ENCODE results near the gene PRXL2B.

Gene PRXL2B

DNA sequence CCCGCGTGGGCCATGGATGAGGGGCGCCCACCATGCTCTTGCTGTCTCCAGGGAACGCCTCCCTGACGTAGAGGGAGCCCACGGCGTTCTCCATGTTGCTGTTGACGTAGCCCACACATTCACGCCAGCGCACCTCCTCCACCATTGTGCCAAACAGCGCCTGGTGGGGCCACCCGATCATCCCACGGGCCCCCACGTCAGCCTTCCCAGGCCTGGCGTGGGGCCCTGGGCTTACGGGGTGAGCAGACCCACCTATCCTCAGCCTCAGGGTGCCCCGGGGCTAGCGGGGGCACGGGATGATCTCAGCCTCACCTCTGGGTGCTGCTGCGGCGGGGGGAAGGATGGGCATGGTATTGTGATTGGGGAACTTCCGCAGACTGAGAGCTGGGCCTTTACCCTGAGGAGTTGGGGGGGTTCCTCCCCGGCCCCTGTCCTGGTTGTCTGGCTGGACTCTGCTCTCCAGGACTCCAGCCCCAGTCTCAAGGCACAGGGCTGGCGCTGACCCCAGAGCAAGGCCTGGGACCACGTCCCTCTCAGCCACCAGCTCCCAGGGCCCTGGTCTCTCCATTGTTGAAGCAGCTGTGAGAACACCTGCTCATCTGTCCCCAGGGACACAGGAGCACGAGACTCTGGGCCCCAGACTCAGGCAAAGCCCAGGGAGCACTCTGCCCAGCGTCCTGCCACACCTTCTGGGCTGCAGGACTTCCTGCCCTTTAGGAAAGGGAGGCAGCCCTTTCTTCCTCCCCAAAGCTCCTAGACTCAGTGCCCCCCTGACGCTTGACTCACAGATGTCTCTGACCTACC, 10.2 kb downstream of the PRXL2B start:
- in situ Hi-C loops (cut with HindIII; ENCODE audit: low sequenced_read_pairs), result no loop called here

- in situ Hi-C loops (cut with HindIII; ENCODE audit: low sequenced_read_pairs), result no loop called here
Observed at GRCh38 chr1:2597441-2598328, 11.1 kb downstream of the PRXL2B start.

- in situ Hi-C loops (cut with HindIII; ENCODE audit: low sequenced_read_pairs), result no loop called here
Observed at GRCh38 chr1:2598329-2598931, 11.9 kb downstream of the PRXL2B start.

DNA sequence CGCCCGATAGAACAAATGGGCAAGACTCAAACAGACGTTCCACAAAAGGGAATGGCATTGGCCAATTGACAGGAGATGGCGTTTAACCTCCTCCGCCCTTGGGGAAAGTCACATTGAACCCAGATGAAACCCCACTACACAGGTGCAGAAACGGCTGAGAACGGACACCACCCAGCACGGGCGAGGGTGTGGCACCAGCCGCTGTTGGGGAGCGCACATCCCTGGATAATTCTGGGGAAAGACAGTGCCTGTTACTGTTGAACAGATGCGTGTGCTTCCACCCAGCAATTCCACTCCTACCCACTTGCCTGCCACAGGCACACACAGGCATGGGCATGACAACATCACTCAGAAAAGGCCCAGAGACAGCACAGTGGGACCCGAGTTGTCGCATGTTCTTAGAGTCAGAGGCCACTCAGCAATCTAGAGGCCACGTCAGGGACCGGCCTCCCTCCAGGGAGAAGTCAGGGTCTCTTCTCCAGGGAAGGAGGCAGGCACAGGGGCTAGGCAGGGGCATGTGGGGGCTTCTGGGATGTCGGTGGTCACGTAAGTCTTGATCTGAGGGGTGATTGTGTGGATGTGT, 15.2 kb downstream of the PRXL2B start:
- in situ Hi-C loops (cut with HindIII; ENCODE audit: low sequenced_read_pairs), result no loop called here

DNA sequence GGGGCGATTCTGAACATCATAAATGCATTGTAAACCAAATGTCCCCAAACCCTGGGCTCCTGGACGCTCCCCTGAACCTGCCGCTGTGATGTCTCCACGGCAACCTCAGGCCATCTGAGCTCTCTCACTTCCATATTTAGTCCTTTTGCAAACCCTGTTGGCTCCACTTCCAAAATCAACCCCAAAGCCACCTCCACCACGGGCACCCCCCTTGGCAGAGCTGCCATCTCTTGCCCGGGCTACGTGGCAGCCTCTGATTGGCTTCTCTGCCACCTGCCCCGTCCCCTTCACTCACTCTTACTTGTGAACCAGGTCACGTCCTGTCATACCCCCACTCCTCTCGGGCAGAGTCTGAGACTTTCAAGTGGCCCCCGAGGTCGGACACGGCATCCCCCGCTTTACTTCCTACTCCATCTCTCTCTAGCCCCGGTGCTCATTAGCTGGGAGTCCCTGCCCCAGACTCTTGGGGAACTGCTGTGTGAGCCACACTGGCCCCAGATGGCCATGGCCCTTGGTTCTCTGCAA, 15.8 kb downstream of the PRXL2B start:
- in situ Hi-C loops (cut with HindIII; ENCODE audit: low sequenced_read_pairs), result no loop called here

DNA sequence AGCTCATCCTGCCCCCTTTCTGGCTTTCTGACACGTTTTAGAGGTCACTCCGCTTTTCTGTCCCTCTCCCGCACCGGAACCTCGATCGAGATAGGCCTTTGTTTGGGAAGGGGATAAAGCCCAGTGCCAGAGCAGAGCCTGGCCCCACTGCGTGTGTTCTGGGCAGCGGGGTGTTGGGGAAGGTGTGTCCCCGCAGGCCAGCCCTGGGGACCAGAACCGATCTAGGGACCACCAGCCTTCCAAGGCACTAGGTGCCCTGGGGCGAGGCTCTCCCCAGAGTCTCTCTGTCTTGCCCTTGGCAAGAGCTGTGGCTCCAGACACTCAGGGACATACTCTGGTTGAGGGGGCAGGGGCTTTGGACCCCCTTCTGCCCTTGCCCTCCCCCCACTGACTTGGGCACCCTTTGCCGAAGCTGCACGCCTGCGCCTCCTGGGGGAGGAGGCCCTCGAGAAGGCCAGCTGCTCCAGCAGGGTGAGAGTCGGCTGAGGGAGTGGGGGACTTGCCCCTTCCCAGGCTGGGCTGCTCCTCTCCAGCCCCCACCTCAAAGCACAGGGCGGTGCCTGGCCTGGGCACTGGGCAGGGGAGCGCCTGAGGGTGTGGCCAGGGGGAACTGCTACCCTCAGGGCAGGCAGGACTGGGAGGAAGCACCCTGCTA, 16.4 kb downstream of the PRXL2B start:
- in situ Hi-C loops (cut with HindIII; ENCODE audit: low sequenced_read_pairs), result no loop called here

- in situ Hi-C loops (cut with HindIII; ENCODE audit: low sequenced_read_pairs), result no loop called here
Observed at GRCh38 chr1:2603521-2604155, 17.1 kb downstream of the PRXL2B start.

- in situ Hi-C loops (cut with HindIII; ENCODE audit: low sequenced_read_pairs), result no loop called here
Observed at GRCh38 chr1:2604156-2604843, 17.7 kb downstream of the PRXL2B start.

- in situ Hi-C loops (cut with HindIII; ENCODE audit: low sequenced_read_pairs), result no loop called here
Observed at GRCh38 chr1:2604844-2605508, 18.4 kb downstream of the PRXL2B start.

DNA sequence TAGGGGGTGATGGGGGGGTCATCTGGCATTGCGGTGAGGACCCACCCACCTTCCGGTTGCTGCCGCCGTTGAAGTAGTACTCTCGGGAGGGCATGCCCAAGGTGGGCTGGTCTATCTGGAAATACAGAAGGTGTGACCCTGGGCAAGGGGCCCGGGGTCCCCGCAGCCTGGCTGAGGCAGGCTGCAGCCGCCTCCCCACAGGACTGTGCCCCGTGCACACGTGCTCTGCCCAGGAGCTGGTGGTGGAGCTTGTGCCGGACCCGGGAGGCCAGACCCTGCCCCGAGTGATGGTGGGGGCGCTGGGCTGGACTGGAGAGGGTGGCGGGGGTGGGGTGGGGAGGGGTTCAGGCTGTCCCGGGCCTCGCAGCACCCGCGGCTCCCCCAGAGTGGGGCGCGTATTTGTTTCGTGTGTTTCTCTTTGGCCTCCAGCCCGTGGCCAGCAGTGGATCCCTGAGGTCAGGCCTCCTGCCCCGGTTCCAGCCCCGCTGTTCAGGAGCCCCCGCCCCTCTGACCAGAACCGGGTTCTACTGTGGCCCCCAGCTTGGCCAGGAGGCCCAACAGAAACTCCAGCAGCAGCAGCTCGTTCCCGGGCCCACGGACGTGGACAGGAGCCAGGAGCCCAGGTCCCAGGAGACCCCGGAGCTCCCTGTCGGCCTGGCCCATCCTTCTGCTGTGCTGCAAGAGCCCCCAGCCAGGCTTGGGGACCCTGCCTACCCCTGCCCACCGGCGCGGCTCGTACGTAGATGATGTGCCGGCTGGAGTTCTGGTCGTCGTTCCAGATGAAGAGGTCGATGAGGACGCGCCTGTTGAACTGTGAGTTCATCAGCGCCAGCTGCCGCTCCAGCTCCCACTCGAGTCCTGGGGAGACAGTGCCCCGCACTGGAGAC, 19.2 kb downstream of the PRXL2B start:
- in situ Hi-C loops (cut with HindIII; ENCODE audit: low sequenced_read_pairs), result no loop called here

DNA sequence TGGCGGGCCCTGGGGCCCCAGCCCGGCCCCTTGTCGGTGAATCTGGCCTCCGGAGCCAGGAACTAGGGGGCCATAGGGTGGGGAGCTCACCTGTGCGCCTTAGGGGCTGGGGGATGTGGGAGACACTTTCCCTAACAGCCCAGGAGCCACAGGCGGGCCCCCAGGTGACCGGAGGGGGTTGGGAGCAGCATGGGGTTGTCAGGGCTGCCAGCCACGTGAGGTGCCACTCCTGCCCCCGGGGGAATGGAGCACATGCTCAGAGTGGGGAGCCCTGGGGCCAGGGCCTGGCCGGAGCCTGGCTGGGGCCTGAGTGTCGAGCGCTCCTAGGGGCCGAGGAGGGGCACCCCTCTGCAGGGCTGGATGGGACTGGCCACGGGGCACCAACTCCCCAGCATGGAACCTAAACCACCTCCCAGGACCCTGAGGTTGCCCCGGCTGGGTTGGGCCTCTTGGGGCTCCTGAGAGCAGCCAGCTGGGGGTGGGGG, 19.9 kb downstream of the PRXL2B start:
- in situ Hi-C loops (cut with HindIII; ENCODE audit: low sequenced_read_pairs), result no loop called here

DNA sequence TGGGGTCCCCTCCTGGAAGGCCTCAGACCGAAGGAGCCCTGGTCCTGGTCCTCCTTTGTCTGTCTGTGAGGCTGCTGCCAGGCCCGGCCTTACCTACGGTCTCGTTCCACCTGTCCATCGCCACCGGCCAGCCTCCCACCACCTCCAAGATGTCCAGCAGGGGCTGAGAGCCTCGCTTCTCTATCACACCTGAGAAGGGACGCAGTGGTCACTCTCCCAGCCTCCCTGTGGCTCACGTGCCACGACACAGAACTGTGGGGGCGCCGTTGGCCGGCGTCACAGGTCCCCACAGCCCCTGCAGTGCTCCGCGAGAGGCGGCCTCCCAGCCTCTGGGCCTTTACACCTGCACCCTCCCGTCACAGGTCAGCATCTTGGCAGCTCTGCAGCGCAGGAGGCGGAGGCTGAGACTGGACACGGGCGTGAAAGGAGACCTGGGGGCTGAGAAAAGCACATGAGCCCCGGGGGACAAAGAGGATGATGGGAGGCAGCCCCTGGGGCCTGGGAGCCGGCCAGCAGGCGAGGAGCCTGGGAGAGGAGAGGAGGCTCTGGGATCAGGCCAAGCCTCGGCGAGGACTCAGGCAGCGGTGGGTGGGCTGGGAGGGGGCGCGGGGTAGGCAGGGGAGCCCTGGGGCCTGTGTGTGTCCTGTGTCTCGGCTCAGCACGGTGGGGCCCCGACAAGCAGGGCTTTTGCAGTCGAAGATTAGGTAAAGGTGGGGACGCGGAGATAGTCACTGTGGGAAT, 20.5 kb downstream of the PRXL2B start:
- in situ Hi-C loops (cut with HindIII; ENCODE audit: low sequenced_read_pairs), result no loop called here

- in situ Hi-C loops (cut with HindIII; ENCODE audit: low sequenced_read_pairs), result no loop called here
Observed at GRCh38 chr1:2607641-2608091, 21.1 kb downstream of the PRXL2B start.

GRCh38 chr1:2609319-2610035, 22.9 kb downstream of the PRXL2B start:
- in situ Hi-C loops (cut with HindIII; ENCODE audit: low sequenced_read_pairs), result no loop called here

DNA sequence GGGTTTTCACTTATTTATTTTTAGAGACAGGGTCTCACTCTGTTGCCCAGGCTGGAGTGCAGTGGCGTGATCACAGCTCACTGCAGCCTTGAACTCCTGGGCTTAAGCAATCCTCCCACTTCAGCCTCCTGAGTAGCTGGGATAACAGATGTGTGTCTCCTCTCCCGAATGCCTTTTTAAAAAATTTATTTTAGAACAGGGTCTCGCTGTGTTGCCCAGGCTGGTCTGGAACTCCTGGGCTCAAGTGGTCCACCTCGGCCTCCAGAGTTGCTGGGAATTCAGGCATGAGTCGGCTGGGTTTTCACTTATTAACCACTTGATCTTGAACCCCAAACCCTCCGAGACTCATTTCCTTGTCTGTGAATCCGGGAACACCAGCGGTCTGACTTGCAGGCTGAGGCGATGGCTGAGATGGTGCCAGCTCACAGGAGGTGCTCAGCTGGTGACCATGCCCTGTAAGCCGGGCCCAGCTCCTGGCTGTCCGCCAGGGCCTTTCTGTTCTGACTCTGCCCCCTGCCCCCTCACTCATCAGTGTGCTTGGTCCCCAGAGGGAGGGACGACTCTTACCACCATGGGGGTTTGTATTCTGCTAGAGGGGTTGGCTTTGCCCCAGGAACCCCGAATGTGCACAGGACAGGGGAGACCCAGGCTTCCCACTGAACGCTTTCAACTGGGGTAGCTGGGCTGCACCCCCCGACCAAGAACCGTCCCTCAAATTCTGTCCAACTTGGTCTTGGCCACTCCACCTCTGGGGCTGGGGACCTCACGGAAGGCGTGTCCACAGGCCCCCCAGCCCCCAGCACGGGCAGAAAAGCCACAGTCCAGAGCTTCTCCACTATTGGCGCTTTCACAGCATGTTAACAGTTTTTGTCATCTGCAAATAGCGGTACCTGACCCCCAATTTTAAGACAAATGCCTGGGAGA, 23.7 kb downstream of the PRXL2B start:
- in situ Hi-C loops (cut with HindIII; ENCODE audit: low sequenced_read_pairs), result no loop called here
